Kidney epithelial cell (primary cell): Measurements from ENCODE around the gene VSX2. TPM values are rescaled to one million over a fixed set of nuclear protein-coding genes. Genes with fewer than 3 reads are reported as not detected.

Experiments used
- DNase-seq: peaks from one replicate; pipeline ENCODE4 v3.0.0-alpha.2; 2010; ENCODE audit warnings: low read depth
- H3K27me3 ChIP-seq: 2 replicates; pipeline ENCODE4 v1.6.0; 2011; ENCODE audit warnings: low read length; ENCODE audit not compliant: control insufficient read depth, insufficient read depth
- H3K36me3 ChIP-seq: 2 replicates; pipeline ENCODE4 v1.5.1; 2011; ENCODE audit warnings: low read length; ENCODE audit not compliant: control insufficient read depth, insufficient read depth
- H3K4me3 ChIP-seq: 2 replicates; pipeline ENCODE4 v1.5.1; 2011; ENCODE audit warnings: low read depth, mild to moderate bottlenecking, control low read depth, low read length
- CTCF ChIP-seq: IDR thresholded peaks from 2 replicates; pipeline ENCODE4 v1.5.1; 2011; ENCODE audit warnings: mild to moderate bottlenecking, moderate library complexity, low read length, control low read depth, inconsistent platforms; ENCODE audit not compliant: insufficient read depth, poor library complexity, severe bottlenecking
- total RNA-seq: library from RNA; depleted of rRNA; stranded (reverse); fragments of >200 nt; gene quantifications from 2 replicates; pipeline ENCODE4 v1.2.3, GENCODE V29; 2015

The VSX2 gene
- total RNA-seq, 1 donor from 2014 or later, result not detected

DNA sequence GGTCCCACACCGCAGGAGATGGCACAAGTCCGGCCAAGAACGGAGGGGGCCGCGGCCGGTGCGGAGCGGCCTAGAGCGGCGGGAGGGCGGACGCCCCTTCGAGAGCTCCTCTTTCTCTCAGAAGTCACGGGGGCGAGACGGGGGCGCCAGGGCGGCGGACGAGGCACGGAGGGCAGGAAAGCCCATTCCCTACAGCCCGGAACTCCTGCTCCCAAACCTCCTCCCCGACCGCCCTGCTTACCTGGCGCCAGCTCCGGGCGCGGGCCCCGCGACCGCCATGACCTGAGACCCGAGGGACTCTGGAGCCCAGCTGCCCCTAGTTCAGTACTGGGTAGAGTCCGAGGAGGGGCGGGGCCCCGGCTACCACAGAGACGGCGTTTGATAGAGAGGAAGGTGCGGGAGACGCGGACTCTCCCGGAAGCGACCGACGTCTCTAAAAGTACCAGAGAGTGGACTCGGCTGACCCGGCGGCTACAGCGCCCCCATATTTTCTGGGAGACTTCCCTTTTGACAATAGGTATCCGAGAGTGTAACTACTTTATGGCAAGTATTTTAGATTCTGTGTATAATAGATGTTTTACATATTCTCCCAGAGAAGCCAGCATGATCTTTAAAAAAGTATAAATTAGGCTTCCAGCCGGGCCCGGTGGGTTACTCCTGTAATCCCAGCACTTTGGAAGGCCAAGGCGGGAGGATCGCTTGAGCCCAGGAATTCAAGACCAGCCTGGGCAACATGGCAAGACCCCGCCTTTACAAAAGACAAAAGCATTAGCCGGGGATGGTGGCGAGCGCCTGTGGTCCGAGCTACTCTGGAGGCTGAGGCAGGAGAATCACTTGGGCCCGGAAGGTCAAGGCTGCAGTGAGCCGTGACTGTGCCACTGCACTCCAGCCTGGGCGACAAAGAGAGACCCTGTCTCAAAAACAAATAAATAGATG is 63.7 kb downstream of the VSX2 start, which contains the start of gene ABCD4:
ABCD4 (minus strand) TSS at position 301 of the 936 bp plus-strand sequence; CDS start at position 279, 22 bp downstream.
- DNase-seq, result peak; percentile 64
- Histone ChIP-seq H3K36me3 (no peaks in the 10 kb centered on the region), H3K27me3 (no peaks in the 10 kb centered on the region), H3K4me3 (peak within 1 kb of the TSS; percentile 66)
- TF ChIP-seq CTCF, result peak; percentile 57

DNA sequence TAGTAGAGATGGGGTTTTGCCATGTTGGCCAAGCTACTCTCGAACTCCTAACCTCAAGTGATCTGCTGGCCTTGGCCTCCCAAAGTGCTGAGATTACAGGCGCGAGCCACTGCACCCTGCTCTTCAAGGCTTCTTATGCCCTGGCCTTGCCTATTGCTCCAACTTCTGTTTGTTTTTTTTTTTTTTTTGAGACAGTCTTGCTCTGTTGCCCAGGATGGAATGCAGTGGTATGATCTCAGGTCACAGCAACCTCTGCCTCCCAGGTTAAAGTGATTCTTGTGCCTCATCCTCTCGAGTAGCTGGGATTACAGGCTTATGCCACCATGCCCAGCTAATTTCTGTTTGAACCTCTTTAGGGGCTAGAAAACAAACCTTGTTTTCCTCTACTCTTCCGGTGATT is 69.4 kb downstream of the VSX2 start:
- DNase-seq, result no peak
- TF ChIP-seq CTCF, result no peak
- Histone ChIP-seq H3K27me3 (no peaks in the 10 kb centered on the region), H3K36me3 (no peaks in the 10 kb centered on the region), H3K4me3 (no peak overlapping the region)

- no peaks in the 10 kb centered on the region for H3K27me3 ChIP-seq
- H3K36me3 ChIP-seq, result no peaks in the 10 kb centered on the region
- H3K4me3 ChIP-seq, result no peak overlapping the region
- DNase-seq, result no peak
- no peak for TF ChIP-seq CTCF
These were observed 70.1 kb downstream of the VSX2 start for GRCh38 chr14:74309125-74310022.

DNA sequence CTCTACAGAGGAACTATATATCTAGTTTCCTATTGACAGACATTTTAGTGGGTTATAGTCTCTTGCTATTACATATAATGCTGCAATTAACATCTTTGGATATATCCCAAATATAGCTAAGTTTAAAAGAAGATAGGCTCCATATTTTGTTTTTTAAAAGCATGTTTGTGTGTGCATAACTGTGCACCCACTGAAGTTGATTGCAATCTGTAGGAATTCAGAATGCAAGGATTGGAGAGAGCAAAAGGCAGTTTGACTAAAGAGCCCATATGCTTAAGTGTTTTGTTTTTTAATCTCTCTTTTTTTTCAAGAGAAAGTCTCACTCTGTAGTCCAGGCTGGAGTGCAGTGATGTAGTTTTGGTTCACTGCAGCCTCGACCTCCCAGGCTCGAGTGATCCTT is 72.9 kb downstream of the VSX2 start:
- no peak overlapping the region for H3K4me3 ChIP-seq
- no peaks in the 10 kb centered on the region for H3K36me3 ChIP-seq
- H3K27me3 ChIP-seq, result no peaks in the 10 kb centered on the region
- no peak for DNase-seq
- no peak for TF ChIP-seq CTCF

Other genes starting within 250 kb of the VSX2 start
- 11.4 and 13.7 TPM in 2 replicates for gene ENTPD5, start 220.2 kb upstream of the VSX2 start, total RNA-seq
- 6.7 and 9.2 TPM in 2 replicates for gene BBOF1, start 220.1 kb upstream of the VSX2 start, total RNA-seq
- gene ALDH6A1, start 155.0 kb upstream of the VSX2 start, total RNA-seq, result 11.1 and 12.5 TPM in 2 replicates
- 7.8 and 8.3 TPM in 2 replicates for gene LIN52, start 154.5 kb upstream of the VSX2 start, total RNA-seq
- gene ABCD4, start 63.5 kb downstream of the VSX2 start, total RNA-seq, result 61.1 and 63.7 TPM in 2 replicates
- not detected in 2 replicates for gene VRTN, start 109.0 kb downstream of the VSX2 start, total RNA-seq
- gene SYNDIG1L, start 186.8 kb downstream of the VSX2 start, total RNA-seq, result not detected in 2 replicates